Measurements from ENCODE around the gene NCK2. TPM values are rescaled to one million over a fixed set of nuclear protein-coding genes. Genes with fewer than 3 reads are reported as not detected.

NCK2 gene
- polyA plus RNA-seq, 3 donors: 2.5 to 18.2 (median 7.6) TPM

DNA sequence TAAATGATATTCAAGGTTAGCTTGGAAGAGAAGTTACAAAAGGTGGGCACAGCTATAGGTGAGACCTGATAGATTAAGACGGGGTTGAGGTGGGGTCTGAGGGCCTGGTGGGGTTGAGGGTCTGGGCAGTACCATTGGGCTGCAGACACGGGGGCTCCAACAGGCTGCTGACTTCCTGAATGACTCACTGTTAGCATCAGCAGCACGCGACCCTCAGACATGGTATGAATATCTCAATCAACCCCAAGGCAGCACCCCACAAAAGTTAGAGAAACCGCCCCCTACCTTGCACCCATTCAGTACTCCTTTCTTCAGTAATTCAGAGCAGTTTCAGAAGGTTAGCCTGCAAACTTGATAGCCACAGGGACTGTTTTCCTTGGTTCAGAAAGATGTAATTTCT, 10.8 kb upstream of the NCK2 start:
- no peaks in the 10 kb centered on the region for H3K36me3 Mint-ChIP-seq
- Histone ChIP-seq H3K27me3 (ENCODE audit: control insufficient read depth in 2 of 2, insufficient read depth in 2 of 2, low read length in 2 of 2) (no peaks in the 10 kb centered on the region), H3K36me3 (replicated peaks in 1 of 2; ENCODE audit: control insufficient read depth in 1 of 2, insufficient read depth in 2 of 2, low read length in 2 of 2) (no peaks in the 10 kb centered on the region), H4K20me1 (ENCODE audit: insufficient read depth, low read length) (no peaks in the 10 kb centered on the region), H3K79me2 (ENCODE audit: insufficient read depth, low read length) (no peaks in the 10 kb centered on the region), H3K4me1 (ENCODE audit: control insufficient read depth in 1 of 2, insufficient read depth in 2 of 2, low read length in 2 of 2) (peaks cover 0 to 3% of the 10 kb centered on the region in 2 donors), H3K4me3 (replicated peaks in 1 of 3; ENCODE audit: low read depth in 2 of 3, low read length in 3 of 3) (no peak overlapping the region), H3K27ac (ENCODE audit: low read depth in 1 of 2, low read length in 2 of 2) (no peak overlapping the region), H3K9ac (ENCODE audit: insufficient read depth, low read length, poor library complexity, severe bottlenecking) (no peak overlapping the region), H2AFZ (ENCODE audit: insufficient read depth, low read depth, low read length, poor library complexity, severe bottlenecking) (no peak overlapping the region), H3K4me2 (replicated peaks; ENCODE audit: extremely low read depth, low read length, poor library complexity, severe bottlenecking) (no peak overlapping the region), H3K9me3 (replicated peaks in 1 of 2; ENCODE audit: control insufficient read depth in 1 of 2, insufficient read depth in 1 of 2, low read length in 2 of 2) (no peaks in the 10 kb centered on the region)
- peaks cover 2 to 7% (median 3%) of the 10 kb centered on the region in 3 donors for H3K27me3 Mint-ChIP-seq (ENCODE audit: low read depth in 3 of 3)
- intact Hi-C loops (cut with micrococcal nuclease): no loop called here
- 68% methylated on average over 5 of the region's 5 CpGs for WGBS (ENCODE audit: insufficient coverage)
- peaks cover 0 to 7% (median 2%) of the 10 kb centered on the region in 7 donors for H3K9me3 Mint-ChIP-seq
- H3K27ac Mint-ChIP-seq: no peak overlapping the region
- peaks cover 20% of the 10 kb centered on the region for H3K4me1 Mint-ChIP-seq
- TF ChIP-seq, protein P1, sequence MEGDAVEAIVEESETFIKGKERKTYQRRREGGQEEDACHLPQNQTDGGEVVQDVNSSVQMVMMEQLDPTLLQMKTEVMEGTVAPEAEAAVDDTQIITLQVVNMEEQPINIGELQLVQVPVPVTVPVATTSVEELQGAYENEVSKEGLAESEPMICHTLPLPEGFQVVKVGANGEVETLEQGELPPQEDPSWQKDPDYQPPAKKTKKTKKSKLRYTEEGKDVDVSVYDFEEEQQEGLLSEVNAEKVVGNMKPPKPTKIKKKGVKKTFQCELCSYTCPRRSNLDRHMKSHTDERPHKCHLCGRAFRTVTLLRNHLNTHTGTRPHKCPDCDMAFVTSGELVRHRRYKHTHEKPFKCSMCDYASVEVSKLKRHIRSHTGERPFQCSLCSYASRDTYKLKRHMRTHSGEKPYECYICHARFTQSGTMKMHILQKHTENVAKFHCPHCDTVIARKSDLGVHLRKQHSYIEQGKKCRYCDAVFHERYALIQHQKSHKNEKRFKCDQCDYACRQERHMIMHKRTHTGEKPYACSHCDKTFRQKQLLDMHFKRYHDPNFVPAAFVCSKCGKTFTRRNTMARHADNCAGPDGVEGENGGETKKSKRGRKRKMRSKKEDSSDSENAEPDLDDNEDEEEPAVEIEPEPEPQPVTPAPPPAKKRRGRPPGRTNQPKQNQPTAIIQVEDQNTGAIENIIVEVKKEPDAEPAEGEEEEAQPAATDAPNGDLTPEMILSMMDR (IDR thresholded peaks at IDR 0.05): no peak
- H3K4me3 Mint-ChIP-seq: no peak overlapping the region
- DNase-seq: no peak

DNA sequence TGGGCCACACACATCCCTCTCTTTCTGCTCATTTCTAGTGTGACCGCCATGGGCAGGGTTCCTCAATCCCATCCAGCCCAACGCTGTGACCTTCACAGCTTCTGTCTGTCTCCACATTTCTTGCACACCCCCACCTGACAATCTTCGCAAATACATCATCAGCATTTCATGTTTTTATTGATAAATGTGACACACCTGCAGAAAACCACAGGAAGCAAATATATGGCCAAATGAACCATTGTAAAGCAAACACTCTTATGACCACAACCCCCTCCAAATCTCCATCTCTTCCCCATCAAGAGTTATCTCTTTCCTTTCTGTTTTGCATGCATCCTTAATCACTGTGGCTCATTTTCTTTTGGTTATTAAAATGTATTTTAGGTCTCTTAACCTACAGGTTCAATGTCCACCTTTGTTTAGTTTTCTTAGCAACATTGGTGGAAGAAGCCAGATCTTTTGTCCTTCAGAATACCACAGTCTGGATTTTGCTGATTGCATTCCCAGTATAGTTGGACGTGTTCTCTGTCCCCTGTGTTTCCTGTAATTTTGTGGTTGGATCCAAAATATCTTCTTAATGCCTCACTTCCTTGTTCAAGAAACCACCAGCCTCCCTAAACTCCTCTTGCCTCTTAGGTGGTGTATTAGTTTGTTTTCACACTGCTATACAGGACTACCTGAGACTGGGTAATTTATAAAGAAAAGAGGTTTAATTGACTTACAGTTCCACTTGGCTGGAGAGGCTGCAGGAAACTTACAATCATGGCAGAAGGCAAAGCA, 9.8 kb upstream of the NCK2 start:
- no peak for DNase-seq
- Mint-ChIP-seq H3K27ac (no peak overlapping the region), H3K4me3 (no peak overlapping the region), H3K9me3 (peaks cover 0 to 7% (median 2%) of the 10 kb centered on the region in 7 donors), H3K36me3 (no peaks in the 10 kb centered on the region), H3K4me1 (peaks cover 20% of the 10 kb centered on the region), H3K27me3 (ENCODE audit: low read depth in 3 of 3) (peaks cover 2 to 9% (median 3%) of the 10 kb centered on the region in 3 donors)
- Histone ChIP-seq H3K9ac (ENCODE audit: insufficient read depth, low read length, poor library complexity, severe bottlenecking) (no peak overlapping the region), H4K20me1 (ENCODE audit: insufficient read depth, low read length) (no peaks in the 10 kb centered on the region), H3K27me3 (ENCODE audit: control insufficient read depth in 2 of 2, insufficient read depth in 2 of 2, low read length in 2 of 2) (no peaks in the 10 kb centered on the region), H3K9me3 (replicated peaks in 1 of 2; ENCODE audit: control insufficient read depth in 1 of 2, insufficient read depth in 1 of 2, low read length in 2 of 2) (no peaks in the 10 kb centered on the region), H2AFZ (ENCODE audit: insufficient read depth, low read depth, low read length, poor library complexity, severe bottlenecking) (no peak overlapping the region), H3K4me1 (ENCODE audit: control insufficient read depth in 1 of 2, insufficient read depth in 2 of 2, low read length in 2 of 2) (peaks cover 0 to 3% of the 10 kb centered on the region in 2 donors), H3K36me3 (replicated peaks in 1 of 2; ENCODE audit: control insufficient read depth in 1 of 2, insufficient read depth in 2 of 2, low read length in 2 of 2) (no peaks in the 10 kb centered on the region), H3K4me2 (replicated peaks; ENCODE audit: extremely low read depth, low read length, poor library complexity, severe bottlenecking) (no peak overlapping the region), H3K4me3 (replicated peaks in 1 of 3; ENCODE audit: low read depth in 2 of 3, low read length in 3 of 3) (no peak overlapping the region), H3K27ac (ENCODE audit: low read depth in 1 of 2, low read length in 2 of 2) (no peak overlapping the region), H3K79me2 (ENCODE audit: insufficient read depth, low read length) (no peaks in the 10 kb centered on the region)
- WGBS (ENCODE audit: insufficient coverage): 91% methylated on average over 3 of the region's 4 CpGs
- intact Hi-C loops (cut with micrococcal nuclease): no loop called here
- TF ChIP-seq, protein P1 (IDR thresholded peaks at IDR 0.05): no peak

Data from CD14-positive monocyte (primary cell).